Measurements from ENCODE around the gene TPD52L1. TPM values are rescaled to one million over a fixed set of nuclear protein-coding genes. Genes with fewer than 3 reads are reported as not detected.
"Not testable (repeated sequence)": the region's sequence is repeated elsewhere in the genome, so short reads cannot be mapped to it uniquely, and the experiment has no call there.

TPD52L1 gene
- total and polyA plus RNA-seq, 2 donors from 2014 or later: 69.1 to 91.1 TPM

GRCh38 chr6:125124049-125124669 is 29.4 kb upstream of the TPD52L1 start:
- no peak overlapping the region for H3K27ac ChIP-seq (ENCODE audit: low read depth in 2 of 2, low read length in 2 of 2)
- no peaks in the 10 kb centered on the region for H3K9me3 ChIP-seq (ENCODE audit: control insufficient read depth in 2 of 3, insufficient read depth in 1 of 3, low read length in 3 of 3)
- H3K36me3 ChIP-seq (ENCODE audit: control insufficient read depth in 2 of 3, insufficient read depth in 3 of 3, low read length in 3 of 3): no peaks in the 10 kb centered on the region
- no peaks in the 10 kb centered on the region for H3K27me3 ChIP-seq (ENCODE audit: control insufficient read depth, insufficient read depth, low read length)
- H3K4me3 ChIP-seq (ENCODE audit: low read length in 3 of 3): no peak overlapping the region
- DNase-seq (no peak), FAIRE-seq (no peak)
- TF ChIP-seq CTCF (IDR thresholded peaks at IDR 0.05; ENCODE audit: borderline replicate concordance, extremely low read depth, insufficient read depth): no peak
- no peak overlapping the region for H3K9ac ChIP-seq (ENCODE audit: low read length in 3 of 3)
- no peaks in the 10 kb centered on the region for H3K4me1 ChIP-seq (ENCODE audit: control insufficient read depth in 2 of 3, insufficient read depth in 2 of 3, low read depth in 1 of 3, low read length in 3 of 3)
- intact Hi-C loops (cut with DNase I): no loop called here

GRCh38 chr6:125125856-125126255 is 27.7 kb upstream of the TPD52L1 start:
- H3K36me3 ChIP-seq (ENCODE audit: control insufficient read depth in 2 of 3, insufficient read depth in 3 of 3, low read length in 3 of 3); H3K4me1 ChIP-seq (ENCODE audit: control insufficient read depth in 2 of 3, insufficient read depth in 2 of 3, low read depth in 1 of 3, low read length in 3 of 3); H3K4me3 ChIP-seq (ENCODE audit: low read length in 3 of 3); FAIRE-seq; H3K9ac ChIP-seq (ENCODE audit: low read length in 3 of 3); DNase-seq; H3K27ac ChIP-seq (ENCODE audit: low read depth in 2 of 2, low read length in 2 of 2); H3K27me3 ChIP-seq (ENCODE audit: control insufficient read depth, insufficient read depth, low read length); intact Hi-C loops (cut with DNase I); H3K9me3 ChIP-seq (ENCODE audit: control insufficient read depth in 2 of 3, insufficient read depth in 1 of 3, low read length in 3 of 3): not testable (repeated sequence)

GRCh38 chr6:125129354-125129753 is 24.2 kb upstream of the TPD52L1 start:
- Histone ChIP-seq H3K27me3 (ENCODE audit: control insufficient read depth, insufficient read depth, low read length) (no peaks in the 10 kb centered on the region), H3K27ac (ENCODE audit: low read depth in 2 of 2, low read length in 2 of 2) (no peak overlapping the region), H3K4me1 (ENCODE audit: control insufficient read depth in 2 of 3, insufficient read depth in 2 of 3, low read depth in 1 of 3, low read length in 3 of 3) (no peaks in the 10 kb centered on the region), H3K9me3 (ENCODE audit: control insufficient read depth in 2 of 3, insufficient read depth in 1 of 3, low read length in 3 of 3) (no peaks in the 10 kb centered on the region), H3K36me3 (ENCODE audit: control insufficient read depth in 2 of 3, insufficient read depth in 3 of 3, low read length in 3 of 3) (no peaks in the 10 kb centered on the region), H3K9ac (ENCODE audit: low read length in 3 of 3) (no peak overlapping the region), H3K4me3 (ENCODE audit: low read length in 3 of 3) (no peak overlapping the region)
- FAIRE-seq (no peak), DNase-seq (no peak)
- intact Hi-C loops (cut with DNase I): no loop called here
- TF ChIP-seq CTCF (IDR thresholded peaks at IDR 0.05; ENCODE audit: borderline replicate concordance, extremely low read depth, insufficient read depth): no peak

GRCh38 chr6:125132058-125132457 is 21.5 kb upstream of the TPD52L1 start:
- Histone ChIP-seq H3K9me3 (ENCODE audit: control insufficient read depth in 2 of 3, insufficient read depth in 1 of 3, low read length in 3 of 3) (no peaks in the 10 kb centered on the region), H3K9ac (ENCODE audit: low read length in 3 of 3) (no peak overlapping the region), H3K4me1 (ENCODE audit: control insufficient read depth in 2 of 3, insufficient read depth in 2 of 3, low read depth in 1 of 3, low read length in 3 of 3) (no peaks in the 10 kb centered on the region), H3K27ac (ENCODE audit: low read depth in 2 of 2, low read length in 2 of 2) (no peak overlapping the region), H3K4me3 (ENCODE audit: low read length in 3 of 3) (no peak overlapping the region), H3K36me3 (ENCODE audit: control insufficient read depth in 2 of 3, insufficient read depth in 3 of 3, low read length in 3 of 3) (no peaks in the 10 kb centered on the region), H3K27me3 (ENCODE audit: control insufficient read depth, insufficient read depth, low read length) (no peaks in the 10 kb centered on the region)
- no peak for TF ChIP-seq CTCF (IDR thresholded peaks at IDR 0.05; ENCODE audit: borderline replicate concordance, extremely low read depth, insufficient read depth)
- DNase-seq (no peak), FAIRE-seq (no peak)
- intact Hi-C loops (cut with DNase I): no loop called here
